ENCODE data around the gene GCSH. TPM values are rescaled to one million over a fixed set of nuclear protein-coding genes. Genes with fewer than 3 reads are reported as not detected.

GCSH gene
- total RNA-seq, 1 experiment from 2014 or later, result 36.6 TPM

- no peak for TF ChIP-seq CTCF (IDR thresholded peaks at IDR 0.05)
- TF ChIP-seq TCF7L2 (IDR thresholded peaks at IDR 0.05; ENCODE audit: low read depth, low read length), result no peak
- no peak for TF ChIP-seq POLR2AphosphoS5 (IDR thresholded peaks at IDR 0.05; ENCODE audit: low read depth, low read length)
- TF ChIP-seq SIN3A (IDR thresholded peaks at IDR 0.05; ENCODE audit: borderline replicate concordance, insufficient read depth, low read depth, low read length), result no peak
- TF ChIP-seq REST (IDR thresholded peaks at IDR 0.05; ENCODE audit: insufficient read depth in 1 of 2, low read depth in 2 of 2, low read length in 1 of 2), result no peak
- ATAC-seq (no peak), DNase-seq (ENCODE audit: low read depth, low spot score) (no peak)
- BruUV-seq (replicated peaks), result no TSS peak
- no peak overlapping the region for H3K4me3 ChIP-seq (ENCODE audit: low read depth in 2 of 2, low read length in 2 of 2)
- no peaks in the 10 kb centered on the region for H3K9me3 ChIP-seq (ENCODE audit: control insufficient read depth, insufficient read depth, low read depth, low read length)
- intact Hi-C loops (cut with micrococcal nuclease; ENCODE audit: unreplicated experiment), result no loop called here
- ChIA-PET CTCF (no interaction called here), POLR2A (no interaction called here)
- no peaks in the 10 kb centered on the region for H3K4me1 ChIP-seq (ENCODE audit: control insufficient read depth, insufficient read depth, low read length)
- no peaks in the 10 kb centered on the region for H3K27me3 ChIP-seq (ENCODE audit: control insufficient read depth, insufficient read depth, low read length)
- in situ Hi-C loops (cut with HindIII; ENCODE audit: low pct_unique_long_range_greater_than_20kb, low sequenced_read_pairs), result no loop called here
- no peaks in the 10 kb centered on the region for H3K36me3 ChIP-seq (ENCODE audit: control insufficient read depth, insufficient read depth, low read length)
- no peak overlapping the region for H3K27ac ChIP-seq (ENCODE audit: low read length)
These were observed 34.2 kb downstream of the GCSH start for GRCh38 chr16:81061871-81062608.

GRCh38 chr16:81061307-81061640, 34.9 kb downstream of the GCSH start:
- Histone ChIP-seq H3K9me3 (ENCODE audit: control insufficient read depth, insufficient read depth, low read depth, low read length) (no peaks in the 10 kb centered on the region), H3K4me1 (ENCODE audit: control insufficient read depth, insufficient read depth, low read length) (no peaks in the 10 kb centered on the region), H3K27me3 (ENCODE audit: control insufficient read depth, insufficient read depth, low read length) (no peaks in the 10 kb centered on the region), H3K36me3 (ENCODE audit: control insufficient read depth, insufficient read depth, low read length) (no peaks in the 10 kb centered on the region), H3K4me3 (ENCODE audit: low read depth in 2 of 2, low read length in 2 of 2) (no peak overlapping the region), H3K27ac (ENCODE audit: low read length) (no peak overlapping the region)
- TF ChIP-seq TCF7L2 (IDR thresholded peaks at IDR 0.05; ENCODE audit: low read depth, low read length) (no peak), POLR2AphosphoS5 (IDR thresholded peaks at IDR 0.05; ENCODE audit: low read depth, low read length) (no peak), CTCF (IDR thresholded peaks at IDR 0.05) (no peak)
- no peak for ATAC-seq
- DNase-seq (ENCODE audit: low read depth, low spot score), result no peak
- BruUV-seq (replicated peaks), result no TSS peak
- in situ Hi-C loops (cut with HindIII; ENCODE audit: low pct_unique_long_range_greater_than_20kb, low sequenced_read_pairs) (no loop called here), intact Hi-C loops (cut with micrococcal nuclease; ENCODE audit: unreplicated experiment) (no loop called here)
- CTCF ChIA-PET, result no interaction called here
- POLR2A ChIA-PET, result no interaction called here
